Anterior cingulate cortex (tissue), 58 donors: ENCODE results near the gene NRG3.

ENCODE experiments used
- DNase-seq, 58 donors: peaks; one replicate each; lab custom pipeline; 2025; lab: John Stamatoyannopoulos, UW

Gene NRG3

GRCh38 chr10:82194419-82194818 lies 319.4 kb downstream of the NRG3 start:
- no peak for DNase-seq

DNA sequence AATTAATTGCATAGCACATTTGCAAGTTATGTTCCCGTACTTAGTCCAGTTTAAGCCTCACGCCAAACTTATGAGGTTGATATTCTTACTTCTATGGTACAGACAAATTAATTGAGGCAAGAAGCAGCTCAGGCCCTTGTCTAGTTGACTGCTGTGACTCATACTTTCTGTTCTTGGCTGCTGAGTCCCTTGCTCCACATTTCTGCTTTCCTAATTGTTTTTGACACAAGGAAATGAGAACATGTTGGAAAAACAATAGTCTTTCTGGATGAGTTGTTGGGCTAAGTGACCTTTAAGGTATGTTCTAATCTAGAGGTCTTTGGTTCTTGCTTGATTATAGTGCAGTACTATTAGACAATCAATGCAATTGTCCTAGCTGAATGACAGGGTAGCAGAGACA lies 331.8 kb downstream of the NRG3 start:
- no peak for DNase-seq

DNA sequence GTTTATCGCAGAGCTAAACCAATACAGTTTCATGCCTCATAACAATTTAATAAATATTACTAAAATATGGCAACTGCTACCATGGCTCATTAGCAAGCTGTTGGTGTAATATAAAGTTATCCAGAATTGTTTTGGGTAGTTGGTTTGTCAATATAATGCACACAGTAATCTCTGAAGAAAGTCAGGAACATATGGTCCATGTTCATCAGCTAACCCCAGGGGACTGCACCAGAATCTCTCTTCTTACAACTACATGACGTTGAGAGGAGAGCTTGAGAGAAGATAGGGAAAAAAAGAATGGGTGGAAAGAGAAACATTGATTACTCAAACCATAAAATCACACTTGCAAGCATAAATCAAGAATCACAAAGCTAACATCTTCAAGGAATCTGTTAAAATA lies 333.7 kb downstream of the NRG3 start:
- DNase-seq = no peak

GRCh38 chr10:82210331-82210730 lies 335.3 kb downstream of the NRG3 start:
- DNase-seq = peak in 17 of 58 donors; percentile 6 to 63 (median 24)

- no peak for DNase-seq
Measured at GRCh38 chr10:82211346-82211745, 336.4 kb downstream of the NRG3 start.

- no peak for DNase-seq
Measured at GRCh38 chr10:82212753-82213152, 337.8 kb downstream of the NRG3 start.

- peak in 12 of 58 donors; percentile 8 to 60 (median 37) for DNase-seq
Measured at GRCh38 chr10:82213784-82214183, 338.8 kb downstream of the NRG3 start.

- DNase-seq = no peak
Measured at GRCh38 chr10:82221056-82221455, 346.1 kb downstream of the NRG3 start.

DNA sequence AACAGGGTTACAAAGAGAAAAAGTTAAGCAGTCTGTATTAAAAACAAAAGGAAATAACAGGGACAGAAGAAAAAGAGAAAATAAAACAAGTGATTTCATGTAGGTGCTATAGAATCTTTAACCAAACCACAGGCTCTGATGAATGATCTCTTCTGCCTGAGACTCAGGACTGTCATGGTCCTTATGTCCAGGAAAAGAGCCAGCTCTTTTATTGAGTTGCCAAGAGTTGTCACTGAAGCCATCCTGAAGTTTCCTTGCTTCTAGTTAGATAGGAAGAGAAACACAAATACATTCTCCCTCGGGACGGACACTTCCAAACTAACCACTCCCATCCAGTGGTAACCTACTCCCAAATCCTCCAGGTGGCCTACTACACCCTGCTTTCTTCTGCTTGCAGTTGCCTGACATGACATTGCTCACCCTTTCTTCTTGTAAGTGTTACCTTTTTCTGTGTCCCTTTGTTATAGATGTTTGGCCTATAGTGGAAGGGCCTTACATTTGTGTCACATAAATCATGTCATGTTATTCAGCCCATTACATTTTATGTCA lies 346.7 kb downstream of the NRG3 start:
- DNase-seq = no peak

GRCh38 chr10:82228701-82229100 lies 353.7 kb downstream of the NRG3 start:
- DNase-seq = no peak

- no peak for DNase-seq
Measured at GRCh38 chr10:82234173-82234572, 359.2 kb downstream of the NRG3 start.

DNA sequence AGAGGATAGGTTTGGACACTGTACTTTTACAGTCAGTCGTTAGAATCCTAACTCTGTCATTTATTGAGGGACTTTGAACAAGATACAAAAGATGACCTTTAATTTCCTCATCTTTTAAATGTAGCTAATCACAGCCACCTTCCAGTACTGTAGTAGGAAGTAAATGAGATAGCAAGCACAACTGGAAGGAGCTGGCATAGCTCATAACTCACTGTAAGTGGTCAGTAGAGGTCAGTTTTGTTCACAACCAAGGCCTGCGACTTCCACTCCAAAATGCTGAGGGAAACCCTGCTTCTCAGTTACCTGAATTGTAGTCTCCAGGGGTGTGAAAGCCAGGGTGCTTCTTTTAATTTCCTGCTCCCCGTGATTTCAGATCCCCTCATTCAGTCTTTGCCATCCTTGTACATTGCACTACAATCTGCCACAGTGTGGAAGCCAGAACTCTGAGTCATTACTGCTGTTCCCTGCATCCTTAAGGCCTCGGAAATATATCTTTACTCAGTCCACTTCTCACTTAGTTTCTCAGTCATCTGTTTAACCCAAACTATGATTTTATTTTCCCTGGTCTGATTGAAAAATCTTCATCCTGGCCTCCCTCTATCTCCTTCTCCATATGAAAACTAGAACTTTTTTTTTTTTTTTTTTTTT lies 361.2 kb downstream of the NRG3 start:
- DNase-seq = peak in 1 of 58 donors; percentile 5

DNA sequence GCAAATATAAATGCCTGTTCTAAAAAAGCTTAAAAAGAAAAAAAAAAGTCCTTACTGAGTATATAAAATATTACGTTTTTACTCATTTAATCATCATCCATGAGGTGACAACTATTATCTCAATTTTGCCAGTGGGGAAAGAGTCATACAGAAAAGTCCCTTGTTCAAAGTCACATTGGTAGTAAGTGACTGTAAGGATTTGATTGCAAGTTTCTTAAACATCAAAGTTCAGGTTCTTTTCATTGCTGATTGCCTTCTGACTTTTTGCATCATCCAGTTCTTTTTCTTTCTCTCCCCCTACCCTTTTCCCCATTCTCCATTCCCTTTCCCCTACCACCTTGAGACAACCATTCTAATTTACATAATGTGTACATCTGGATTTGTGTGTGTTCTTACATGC lies 363.3 kb downstream of the NRG3 start:
- DNase-seq = no peak

- DNase-seq = no peak
Measured at GRCh38 chr10:82240408-82240807, 365.4 kb downstream of the NRG3 start.

GRCh38 chr10:82242778-82243177 lies 367.8 kb downstream of the NRG3 start:
- no peak for DNase-seq

DNA sequence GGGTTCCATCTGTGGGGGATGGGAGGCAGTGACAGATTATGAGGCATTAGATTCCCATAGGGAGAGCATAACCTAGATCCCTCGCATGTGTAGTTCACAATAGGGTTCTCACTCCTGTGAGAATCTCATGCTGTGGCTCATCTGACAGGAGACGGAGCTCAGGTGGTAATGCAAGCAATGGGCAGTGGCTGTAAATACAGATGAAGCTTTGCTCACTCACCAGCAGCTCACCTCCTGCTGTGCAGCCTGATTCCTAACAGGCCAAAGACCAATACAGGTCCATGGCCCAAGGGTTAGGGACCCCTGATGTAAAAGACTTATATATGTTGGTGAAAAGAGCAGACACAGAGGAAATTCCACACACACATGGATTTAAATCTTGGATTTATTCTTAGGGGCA lies 370.2 kb downstream of the NRG3 start:
- no peak for DNase-seq

GRCh38 chr10:82245906-82246560 lies 371.0 kb downstream of the NRG3 start:
- DNase-seq = no peak

DNA sequence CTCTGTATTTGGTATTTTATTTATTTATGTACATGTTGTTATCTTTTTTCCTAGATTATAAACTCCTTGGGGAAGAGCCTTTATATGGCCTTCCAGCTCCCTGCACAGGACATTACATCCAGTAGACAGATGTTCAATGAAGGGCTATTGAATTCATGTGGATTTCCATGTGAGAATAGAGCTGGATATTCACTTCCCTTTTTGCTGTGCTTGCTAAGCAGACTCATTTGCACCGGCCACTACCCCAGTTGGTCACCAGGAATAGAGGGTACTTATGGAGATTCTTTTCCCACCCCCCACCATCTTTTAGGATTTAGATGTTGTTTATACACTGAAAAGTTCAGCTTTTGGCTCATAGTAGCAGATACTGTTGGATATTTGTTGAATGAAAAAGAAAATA lies 374.1 kb downstream of the NRG3 start:
- DNase-seq = no peak

- no peak for DNase-seq
Measured at GRCh38 chr10:82251222-82251906, 376.4 kb downstream of the NRG3 start.

- no peak for DNase-seq
Measured at GRCh38 chr10:82252081-82252480, 377.1 kb downstream of the NRG3 start.

DNA sequence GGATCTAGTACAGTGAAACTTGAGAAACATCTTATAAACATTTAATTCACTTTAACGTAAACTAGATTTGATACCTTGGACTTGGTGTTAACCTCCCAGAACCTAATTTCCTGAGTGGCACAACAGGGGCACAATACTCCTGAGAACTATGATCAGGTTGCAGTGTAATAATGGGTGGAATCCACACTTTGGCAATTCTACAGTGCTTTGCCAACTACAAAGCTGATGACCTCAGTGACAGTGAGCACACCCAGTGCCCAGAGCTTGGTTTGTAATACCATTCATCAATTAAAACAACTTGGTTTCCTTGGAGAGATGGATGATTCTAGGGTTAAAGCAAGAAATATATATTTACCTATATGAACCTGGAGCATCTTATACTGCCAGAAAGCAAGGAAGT lies 379.2 kb downstream of the NRG3 start:
- no peak for DNase-seq

DNA sequence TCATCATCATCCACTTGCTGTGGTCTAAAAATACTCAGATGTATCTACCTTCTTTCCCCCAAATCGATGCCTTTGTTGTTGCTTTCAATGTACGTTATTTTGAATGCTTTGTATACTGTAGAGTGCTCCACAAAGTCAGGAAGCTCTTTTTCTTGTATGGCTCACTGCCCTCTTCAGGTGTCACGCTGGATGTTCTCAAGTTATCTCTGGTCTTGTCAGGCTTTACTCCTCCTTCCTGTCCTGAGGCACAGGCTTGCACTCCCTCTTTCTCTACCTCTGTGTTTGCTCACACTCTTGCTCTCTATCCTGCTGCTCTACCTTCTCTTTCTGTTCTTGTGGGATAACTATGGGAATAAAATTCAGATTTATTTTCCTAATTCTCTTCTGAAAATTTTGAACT lies 381.3 kb downstream of the NRG3 start:
- DNase-seq = no peak
